ENCODE results near the gene RBM47.

Gene RBM47

DNA sequence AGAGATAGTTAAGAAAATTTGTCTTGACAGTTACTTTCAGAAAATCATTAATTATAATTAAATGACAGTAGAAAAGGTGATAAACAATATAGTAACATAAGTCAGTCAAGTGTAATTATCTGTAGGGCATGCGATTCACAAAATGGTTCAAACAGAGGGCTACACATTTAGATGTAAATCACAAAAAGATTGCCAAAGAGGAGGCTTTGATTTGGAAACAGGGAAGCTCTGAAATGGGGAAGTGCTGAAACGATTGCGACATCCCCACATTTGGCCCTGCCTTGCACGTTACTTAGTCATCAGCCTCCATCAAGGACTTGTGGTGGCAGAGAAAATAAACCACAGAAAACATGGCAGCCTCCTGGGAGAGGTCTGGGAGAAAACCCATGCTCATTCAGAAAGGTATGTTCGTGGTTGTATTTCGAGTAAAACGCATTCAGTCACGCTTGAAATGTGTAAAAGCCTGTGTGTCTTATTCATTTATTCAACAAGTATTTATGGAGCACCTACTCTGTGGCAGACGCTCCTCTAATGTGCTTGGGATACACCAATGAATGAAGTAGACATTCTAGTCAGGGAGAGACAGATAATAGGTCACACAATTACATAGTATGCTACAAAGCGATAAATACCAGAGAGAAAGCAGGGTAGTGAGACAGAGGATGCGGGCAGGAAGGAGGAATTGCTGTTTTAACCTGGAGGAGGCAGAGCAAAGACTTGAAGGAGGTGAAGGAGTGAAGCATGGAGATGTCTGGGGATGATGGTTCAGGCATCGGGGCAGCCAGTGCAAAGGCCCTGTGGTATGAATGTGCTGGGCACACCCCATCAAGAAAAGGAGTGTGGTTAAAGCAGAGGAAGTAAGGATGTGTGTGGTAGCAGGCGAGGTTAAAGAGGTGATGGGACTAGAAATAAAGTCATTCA is 7.8 kb downstream of the RBM47 start:
- H3K27ac ChIP-seq = no peak overlapping the region; the same call in 1 of the 2 replicates
- DNase-seq = no peak
- H3K36me3 ChIP-seq = no peaks in the 10 kb centered on the region
- TF ChIP-seq, protein P1, sequence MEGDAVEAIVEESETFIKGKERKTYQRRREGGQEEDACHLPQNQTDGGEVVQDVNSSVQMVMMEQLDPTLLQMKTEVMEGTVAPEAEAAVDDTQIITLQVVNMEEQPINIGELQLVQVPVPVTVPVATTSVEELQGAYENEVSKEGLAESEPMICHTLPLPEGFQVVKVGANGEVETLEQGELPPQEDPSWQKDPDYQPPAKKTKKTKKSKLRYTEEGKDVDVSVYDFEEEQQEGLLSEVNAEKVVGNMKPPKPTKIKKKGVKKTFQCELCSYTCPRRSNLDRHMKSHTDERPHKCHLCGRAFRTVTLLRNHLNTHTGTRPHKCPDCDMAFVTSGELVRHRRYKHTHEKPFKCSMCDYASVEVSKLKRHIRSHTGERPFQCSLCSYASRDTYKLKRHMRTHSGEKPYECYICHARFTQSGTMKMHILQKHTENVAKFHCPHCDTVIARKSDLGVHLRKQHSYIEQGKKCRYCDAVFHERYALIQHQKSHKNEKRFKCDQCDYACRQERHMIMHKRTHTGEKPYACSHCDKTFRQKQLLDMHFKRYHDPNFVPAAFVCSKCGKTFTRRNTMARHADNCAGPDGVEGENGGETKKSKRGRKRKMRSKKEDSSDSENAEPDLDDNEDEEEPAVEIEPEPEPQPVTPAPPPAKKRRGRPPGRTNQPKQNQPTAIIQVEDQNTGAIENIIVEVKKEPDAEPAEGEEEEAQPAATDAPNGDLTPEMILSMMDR (IDR thresholded peaks at IDR 0.05; ENCODE audit: low read depth, low read length) = no peak
- H3K27me3 ChIP-seq (ENCODE audit: insufficient read depth, low read depth, severe bottlenecking) = no peaks in the 10 kb centered on the region
- H3K4me3 ChIP-seq (ENCODE audit: low read depth, low read length) = no peak overlapping the region
- peaks cover 5% of the 10 kb centered on the region for H3K9me3 ChIP-seq (ENCODE audit: severe bottlenecking)

DNA sequence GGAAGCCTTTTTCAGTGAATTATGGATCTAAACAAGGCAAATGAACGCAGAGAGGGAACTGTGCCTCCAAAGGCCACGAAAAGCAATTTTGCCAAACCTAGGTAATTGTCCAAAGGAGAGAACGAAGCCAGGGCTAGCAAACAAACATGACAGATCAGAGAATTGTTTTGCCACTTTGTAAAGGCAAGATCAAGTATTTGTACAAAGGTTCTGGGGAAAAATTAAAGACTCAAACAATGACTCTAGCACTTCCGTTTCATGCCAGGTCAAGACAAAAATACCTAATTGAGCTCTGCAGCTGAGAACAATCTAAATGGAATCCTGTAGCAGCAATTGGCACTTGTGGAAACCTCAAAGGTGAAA is 8.5 kb downstream of the RBM47 start:
- Histone ChIP-seq H3K27ac (no peak overlapping the region; the same call in 1 of the 2 replicates), H3K36me3 (no peaks in the 10 kb centered on the region), H3K4me3 (ENCODE audit: low read depth, low read length) (no peak overlapping the region), H3K9me3 (ENCODE audit: severe bottlenecking) (peaks cover 5% of the 10 kb centered on the region), H3K27me3 (ENCODE audit: insufficient read depth, low read depth, severe bottlenecking) (no peaks in the 10 kb centered on the region)
- no peak for DNase-seq
- TF ChIP-seq, protein P1 (IDR thresholded peaks at IDR 0.05; ENCODE audit: low read depth, low read length) = no peak

DNA sequence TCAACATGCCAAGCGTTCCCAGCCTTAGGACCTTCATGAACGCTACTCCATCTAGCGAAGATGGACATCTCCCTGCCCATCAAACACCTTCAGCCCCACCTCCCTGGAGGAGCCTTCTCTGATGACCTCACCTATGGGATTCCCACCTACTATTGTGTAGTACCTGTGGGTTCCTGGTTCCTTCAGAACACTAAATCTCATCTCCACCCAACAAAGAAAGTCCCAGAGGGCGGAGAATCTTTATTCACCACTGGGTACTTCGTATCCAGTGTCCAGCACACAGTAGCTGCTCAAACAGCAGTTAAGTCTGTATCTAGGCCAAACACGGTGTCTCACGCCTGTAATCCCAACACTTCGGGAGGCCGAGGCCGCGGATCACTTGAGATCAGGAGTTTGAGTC is 10.1 kb downstream of the RBM47 start:
- Histone ChIP-seq H3K36me3 (no peaks in the 10 kb centered on the region), H3K27ac (no peak overlapping the region), H3K9me3 (ENCODE audit: severe bottlenecking) (peaks cover 5% of the 10 kb centered on the region), H3K27me3 (ENCODE audit: insufficient read depth, low read depth, severe bottlenecking) (no peaks in the 10 kb centered on the region), H3K4me3 (ENCODE audit: low read depth, low read length) (no peak overlapping the region)
- no peak for DNase-seq
- TF ChIP-seq, protein P1 (IDR thresholded peaks at IDR 0.05; ENCODE audit: low read depth, low read length) = no peak

DNA sequence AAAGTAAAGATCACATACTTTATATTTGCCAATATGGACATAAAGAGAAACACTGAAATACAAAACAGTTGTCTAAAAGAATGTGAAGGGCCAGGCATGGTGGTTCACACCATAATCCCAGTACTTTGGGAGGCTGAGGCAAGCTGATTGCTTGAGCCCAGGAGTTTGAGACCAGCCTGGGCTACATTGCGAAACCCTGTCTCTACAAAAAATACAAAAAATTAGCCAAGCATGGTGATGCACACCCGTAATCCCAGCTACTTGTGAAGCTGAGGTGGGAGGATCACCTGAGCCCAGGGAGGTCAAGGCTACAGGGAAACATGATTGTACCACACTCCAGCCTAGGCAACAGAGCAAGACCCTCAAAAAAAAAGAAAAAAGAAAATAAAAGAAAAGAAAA is 11.8 kb downstream of the RBM47 start:
- Histone ChIP-seq H3K36me3 (no peaks in the 10 kb centered on the region), H3K9me3 (ENCODE audit: severe bottlenecking) (peaks cover 5% of the 10 kb centered on the region), H3K4me3 (ENCODE audit: low read depth, low read length) (no peak overlapping the region), H3K27me3 (ENCODE audit: insufficient read depth, low read depth, severe bottlenecking) (no peaks in the 10 kb centered on the region), H3K27ac (no peak overlapping the region)
- TF ChIP-seq, protein P1 (IDR thresholded peaks at IDR 0.05; ENCODE audit: low read depth, low read length) = no peak
- no peak for DNase-seq

DNA sequence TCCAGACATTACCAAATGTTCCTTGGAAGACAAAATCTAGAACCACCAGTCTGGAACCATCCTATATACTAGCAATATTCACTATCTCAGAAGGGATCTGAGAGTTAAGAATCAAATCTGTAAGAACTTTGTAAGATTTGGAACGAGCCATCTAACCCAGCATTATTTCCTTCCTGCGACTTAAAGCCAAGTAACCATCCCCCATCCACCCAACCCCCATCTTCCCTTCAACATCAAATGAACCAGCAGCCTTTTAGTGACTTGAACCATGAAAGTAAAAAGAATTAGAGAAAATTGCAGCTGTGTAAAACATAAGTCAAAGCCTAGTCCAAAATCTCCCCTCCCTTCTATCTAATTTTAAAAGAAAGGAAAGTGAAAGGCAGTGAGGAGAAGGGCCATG is 15.6 kb downstream of the RBM47 start:
- DNase-seq = no peak
- no peak overlapping the region for H3K4me3 ChIP-seq (ENCODE audit: low read depth, low read length)
- TF ChIP-seq, protein P1 (IDR thresholded peaks at IDR 0.05; ENCODE audit: low read depth, low read length) = no peak
- H3K27me3 ChIP-seq (ENCODE audit: insufficient read depth, low read depth, severe bottlenecking) = no peaks in the 10 kb centered on the region
- no peak overlapping the region for H3K27ac ChIP-seq
- H3K9me3 ChIP-seq (ENCODE audit: severe bottlenecking) = no peaks in the 10 kb centered on the region
- no peaks in the 10 kb centered on the region for H3K36me3 ChIP-seq

Data from WERI-Rb-1 (cell line).